C4-2B (cell line): ENCODE results near the gene PRSS1.
"Not testable (repeated sequence)": the region's sequence is repeated elsewhere in the genome, so short reads cannot be mapped to it uniquely, and the experiment has no call there.

Experiments
- H3K27ac ChIP-seq: fragments of 450-650 bp; 2 replicates; pipeline ENCODE4 v1.5.1; 2017
- ZFX ChIP-seq: fragments of 450-650 bp; IDR thresholded peaks from 2 replicates; pipeline ENCODE4 v1.6.1; 2017
- TF ChIP-seq, protein P1 (sequence below): fragments of 450-650 bp; conservative IDR thresholded peaks from 2 replicates; pipeline ENCODE4 v1.5.1; 2017; ENCODE audit warnings: mild to moderate bottlenecking

The PRSS1 gene

DNA sequence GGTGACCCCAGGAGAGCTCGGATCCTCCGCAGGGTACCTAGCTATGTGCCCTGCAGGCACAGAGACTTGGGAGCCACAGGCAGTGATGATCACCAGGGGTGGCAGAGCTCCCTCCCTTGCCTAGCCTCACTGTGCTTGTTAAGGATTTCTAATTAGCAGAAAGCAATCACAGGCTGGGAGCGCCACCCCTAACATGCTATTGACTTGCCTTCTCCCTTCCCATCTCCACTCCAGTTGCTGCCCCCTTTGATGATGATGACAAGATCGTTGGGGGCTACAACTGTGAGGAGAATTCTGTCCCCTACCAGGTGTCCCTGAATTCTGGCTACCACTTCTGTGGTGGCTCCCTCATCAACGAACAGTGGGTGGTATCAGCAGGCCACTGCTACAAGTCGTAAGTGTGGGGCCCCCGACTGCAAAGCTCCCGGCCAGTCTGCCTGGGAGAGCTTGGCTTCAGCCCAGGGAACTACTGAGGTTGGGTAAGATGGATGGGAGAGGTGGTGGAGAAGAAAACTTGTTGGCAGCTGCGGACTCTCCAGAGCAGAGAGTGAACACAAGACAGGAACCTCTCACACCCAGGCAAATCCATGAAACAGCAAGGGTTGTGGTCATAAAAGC is 1.2 kb downstream of the PRSS1 start:
- no peak overlapping the region for H3K27ac ChIP-seq
- no peak for TF ChIP-seq ZFX
- TF ChIP-seq, protein P1, sequence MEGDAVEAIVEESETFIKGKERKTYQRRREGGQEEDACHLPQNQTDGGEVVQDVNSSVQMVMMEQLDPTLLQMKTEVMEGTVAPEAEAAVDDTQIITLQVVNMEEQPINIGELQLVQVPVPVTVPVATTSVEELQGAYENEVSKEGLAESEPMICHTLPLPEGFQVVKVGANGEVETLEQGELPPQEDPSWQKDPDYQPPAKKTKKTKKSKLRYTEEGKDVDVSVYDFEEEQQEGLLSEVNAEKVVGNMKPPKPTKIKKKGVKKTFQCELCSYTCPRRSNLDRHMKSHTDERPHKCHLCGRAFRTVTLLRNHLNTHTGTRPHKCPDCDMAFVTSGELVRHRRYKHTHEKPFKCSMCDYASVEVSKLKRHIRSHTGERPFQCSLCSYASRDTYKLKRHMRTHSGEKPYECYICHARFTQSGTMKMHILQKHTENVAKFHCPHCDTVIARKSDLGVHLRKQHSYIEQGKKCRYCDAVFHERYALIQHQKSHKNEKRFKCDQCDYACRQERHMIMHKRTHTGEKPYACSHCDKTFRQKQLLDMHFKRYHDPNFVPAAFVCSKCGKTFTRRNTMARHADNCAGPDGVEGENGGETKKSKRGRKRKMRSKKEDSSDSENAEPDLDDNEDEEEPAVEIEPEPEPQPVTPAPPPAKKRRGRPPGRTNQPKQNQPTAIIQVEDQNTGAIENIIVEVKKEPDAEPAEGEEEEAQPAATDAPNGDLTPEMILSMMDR, result no peak

DNA sequence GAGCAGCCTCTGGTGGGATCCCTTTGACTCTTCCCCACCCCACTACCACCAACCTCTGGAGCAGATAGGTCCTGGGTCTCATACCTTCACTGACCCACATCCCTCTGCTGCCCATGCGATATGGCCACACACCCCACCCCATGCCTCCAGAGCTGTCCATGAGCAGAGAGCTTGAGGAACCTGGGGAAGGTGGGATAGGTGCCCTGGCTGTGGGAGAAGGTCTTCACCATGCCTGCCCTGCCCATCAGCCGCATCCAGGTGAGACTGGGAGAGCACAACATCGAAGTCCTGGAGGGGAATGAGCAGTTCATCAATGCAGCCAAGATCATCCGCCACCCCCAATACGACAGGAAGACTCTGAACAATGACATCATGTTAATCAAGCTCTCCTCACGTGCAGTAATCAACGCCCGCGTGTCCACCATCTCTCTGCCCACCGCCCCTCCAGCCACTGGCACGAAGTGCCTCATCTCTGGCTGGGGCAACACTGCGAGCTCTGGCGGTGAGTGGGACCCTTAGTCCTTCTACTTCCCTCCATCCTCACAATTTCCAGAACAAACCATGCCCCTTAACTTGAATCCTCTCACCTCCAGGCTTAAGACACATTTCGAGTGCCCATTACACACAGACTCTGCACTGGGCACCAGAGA is 2.4 kb downstream of the PRSS1 start:
- H3K27ac ChIP-seq, result not testable (repeated sequence)

DNA sequence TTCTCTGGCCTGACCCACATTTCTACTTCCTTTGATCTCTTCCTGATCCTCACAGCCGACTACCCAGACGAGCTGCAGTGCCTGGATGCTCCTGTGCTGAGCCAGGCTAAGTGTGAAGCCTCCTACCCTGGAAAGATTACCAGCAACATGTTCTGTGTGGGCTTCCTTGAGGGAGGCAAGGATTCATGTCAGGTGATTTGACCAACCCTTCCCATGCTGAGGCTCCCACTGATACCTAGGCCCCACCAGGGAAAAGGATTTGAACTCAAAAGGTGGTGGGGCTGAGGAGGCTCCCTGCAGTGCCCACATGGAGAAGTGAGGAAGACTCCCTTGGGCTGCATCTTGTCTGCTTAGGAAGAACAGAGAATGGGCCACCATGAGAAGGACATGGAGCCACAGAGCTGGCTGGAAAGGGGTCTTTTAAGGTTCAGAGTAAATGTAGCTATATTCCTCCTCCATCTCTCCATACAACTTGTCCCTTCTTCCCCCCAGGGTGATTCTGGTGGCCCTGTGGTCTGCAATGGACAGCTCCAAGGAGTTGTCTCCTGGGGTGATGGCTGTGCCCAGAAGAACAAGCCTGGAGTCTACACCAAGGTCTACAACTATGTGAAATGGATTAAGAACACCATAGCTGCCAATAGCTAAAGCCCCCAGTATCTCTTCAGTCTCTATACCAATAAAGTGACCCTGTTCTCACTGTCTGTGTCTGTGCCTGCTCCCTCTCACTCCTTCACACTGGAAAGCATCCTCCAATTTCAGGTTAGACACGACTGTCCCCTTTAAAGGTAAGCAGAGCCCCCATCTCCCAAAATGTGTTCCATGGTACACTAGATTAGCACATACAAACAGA is 3.3 kb downstream of the PRSS1 start:
- TF ChIP-seq, protein P1, result no peak
- TF ChIP-seq ZFX, result no peak
- no peak overlapping the region for H3K27ac ChIP-seq

GRCh38 chr7:142753366-142753765 is 4.1 kb downstream of the PRSS1 start:
- H3K27ac ChIP-seq, result no peak overlapping the region
- TF ChIP-seq, protein P1, result no peak
- TF ChIP-seq ZFX, result no peak

- H3K27ac ChIP-seq, result not testable (repeated sequence)
These were observed 4.7 kb downstream of the PRSS1 start for GRCh38 chr7:142753925-142754491.

GRCh38 chr7:142754681-142755575 is 5.7 kb downstream of the PRSS1 start:
- TF ChIP-seq, protein P1, result no peak
- no peak for TF ChIP-seq ZFX

GRCh38 chr7:142758312-142758711 is 9.0 kb downstream of the PRSS1 start:
- H3K27ac ChIP-seq, result not testable (repeated sequence)

More at GRCh38 chr7:142754681-142755575, 5.7 kb downstream of the PRSS1 start:
- no peak overlapping the region for H3K27ac ChIP-seq

GRCh38 chr7:142759433-142759832 is 10.2 kb downstream of the PRSS1 start:
- no peak for TF ChIP-seq ZFX
- TF ChIP-seq, protein P1, result no peak
- no peak overlapping the region for H3K27ac ChIP-seq
